Endothelial cell of umbilical vein (primary cell): ENCODE data around the gene FAM50B.

ENCODE experiments used
- EZH2 ChIP-seq: IDR thresholded peaks from 2 replicates; pipeline ENCODE4 v1.6.1; 2012; ENCODE audit warnings: borderline replicate concordance, low read depth, mild to moderate bottlenecking, moderate library complexity, low read length, inconsistent platforms; ENCODE audit not compliant: severe bottlenecking
- GATA2 ChIP-seq: IDR thresholded peaks from 2 replicates; pipeline ENCODE4 v1.7.0; 2011; ENCODE audit warnings: low read depth, mild to moderate bottlenecking, moderate library complexity, mixed read lengths, low read length; ENCODE audit not compliant: insufficient read length, insufficient read depth
- JUN ChIP-seq: IDR thresholded peaks from 2 replicates; pipeline ENCODE4 v1.6.1; 2011; ENCODE audit warnings: borderline replicate concordance, low read depth; ENCODE audit not compliant: insufficient read length, insufficient read depth
- MYC ChIP-seq: IDR thresholded peaks from one replicate; pipeline ENCODE4 v1.6.1; 2011; ENCODE audit warnings: mild to moderate bottlenecking, low read depth, low read length
- POLR2A ChIP-seq: IDR thresholded peaks from 2 replicates; pipeline ENCODE4 v1.6.1; 2012; ENCODE audit warnings: low read depth, mild to moderate bottlenecking, control low read depth, low read length
- POLR2AphosphoS5 ChIP-seq: IDR thresholded peaks from 2 replicates; pipeline ENCODE4 v1.6.1; 2012; ENCODE audit warnings: low read depth, mild to moderate bottlenecking, control low read depth, low read length, moderate library complexity; ENCODE audit not compliant: insufficient read depth
- TF ChIP-seq, protein P1 (sequence below), 2 donors: IDR thresholded peaks; 1 replicate in 1 of 2; 2 replicates in 1 of 2; pipeline ENCODE4 v1.5.1; 2011; ENCODE audit warnings: low read length in 2 of 2, mild to moderate bottlenecking in 2 of 2, moderate library complexity in 2 of 2, control low read depth in 1 of 2, inconsistent platforms in 1 of 2, low read depth in 1 of 2; ENCODE audit not compliant: insufficient read depth in 1 of 2; ENCODE audit errors: extremely low read depth in 1 of 2
- TF ChIP-seq, protein P2 (sequence below): IDR thresholded peaks from 2 replicates; pipeline ENCODE4 v1.6.1; 2011; ENCODE audit not compliant: insufficient read depth, insufficient read length

DNA sequence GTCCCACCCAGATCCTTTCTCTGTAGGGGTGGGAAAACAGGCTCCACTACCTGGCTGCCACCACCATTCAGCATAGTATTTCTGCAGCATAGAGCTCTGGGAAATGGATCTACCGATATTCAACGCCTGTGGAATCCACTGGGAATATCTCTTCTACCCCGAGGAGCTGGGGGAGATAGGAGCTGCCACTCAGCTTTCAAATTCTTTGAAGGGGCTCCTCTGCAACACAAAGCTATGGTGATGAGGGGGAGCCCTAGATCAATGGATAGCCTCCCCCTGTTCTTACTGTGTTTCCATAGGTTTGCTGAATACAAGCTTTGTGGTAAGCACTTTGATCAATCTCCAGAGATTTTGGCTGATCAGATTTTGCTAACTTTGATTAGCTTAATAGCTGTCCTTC, 12.9 kb downstream of the FAM50B start:
- no peak for TF ChIP-seq POLR2A
- TF ChIP-seq, protein P1, sequence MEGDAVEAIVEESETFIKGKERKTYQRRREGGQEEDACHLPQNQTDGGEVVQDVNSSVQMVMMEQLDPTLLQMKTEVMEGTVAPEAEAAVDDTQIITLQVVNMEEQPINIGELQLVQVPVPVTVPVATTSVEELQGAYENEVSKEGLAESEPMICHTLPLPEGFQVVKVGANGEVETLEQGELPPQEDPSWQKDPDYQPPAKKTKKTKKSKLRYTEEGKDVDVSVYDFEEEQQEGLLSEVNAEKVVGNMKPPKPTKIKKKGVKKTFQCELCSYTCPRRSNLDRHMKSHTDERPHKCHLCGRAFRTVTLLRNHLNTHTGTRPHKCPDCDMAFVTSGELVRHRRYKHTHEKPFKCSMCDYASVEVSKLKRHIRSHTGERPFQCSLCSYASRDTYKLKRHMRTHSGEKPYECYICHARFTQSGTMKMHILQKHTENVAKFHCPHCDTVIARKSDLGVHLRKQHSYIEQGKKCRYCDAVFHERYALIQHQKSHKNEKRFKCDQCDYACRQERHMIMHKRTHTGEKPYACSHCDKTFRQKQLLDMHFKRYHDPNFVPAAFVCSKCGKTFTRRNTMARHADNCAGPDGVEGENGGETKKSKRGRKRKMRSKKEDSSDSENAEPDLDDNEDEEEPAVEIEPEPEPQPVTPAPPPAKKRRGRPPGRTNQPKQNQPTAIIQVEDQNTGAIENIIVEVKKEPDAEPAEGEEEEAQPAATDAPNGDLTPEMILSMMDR (IDR thresholded peaks at IDR 0.05; ENCODE audit: extremely low read depth in 1 of 2, insufficient read depth in 1 of 2, low read depth in 1 of 2, low read length in 2 of 2) = no peak
- TF ChIP-seq EZH2 = no peak
- TF ChIP-seq POLR2AphosphoS5 = no peak
- TF ChIP-seq JUN = no peak
- no peak for TF ChIP-seq MYC
- TF ChIP-seq, protein P2, sequence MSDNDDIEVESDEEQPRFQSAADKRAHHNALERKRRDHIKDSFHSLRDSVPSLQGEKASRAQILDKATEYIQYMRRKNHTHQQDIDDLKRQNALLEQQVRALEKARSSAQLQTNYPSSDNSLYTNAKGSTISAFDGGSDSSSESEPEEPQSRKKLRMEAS = no peak
- TF ChIP-seq GATA2 = no peak
